Stimulated activated naive CD4-positive, alpha-beta T cell treated with Interleukin-2 at 50 U/mL for 16 hours (primary cell): ENCODE measurements around the gene FGF1.

Experiments used
- DNase-seq: peaks from one replicate; lab custom pipeline; 2025; lab: John Stamatoyannopoulos, UW

FGF1 gene

DNA sequence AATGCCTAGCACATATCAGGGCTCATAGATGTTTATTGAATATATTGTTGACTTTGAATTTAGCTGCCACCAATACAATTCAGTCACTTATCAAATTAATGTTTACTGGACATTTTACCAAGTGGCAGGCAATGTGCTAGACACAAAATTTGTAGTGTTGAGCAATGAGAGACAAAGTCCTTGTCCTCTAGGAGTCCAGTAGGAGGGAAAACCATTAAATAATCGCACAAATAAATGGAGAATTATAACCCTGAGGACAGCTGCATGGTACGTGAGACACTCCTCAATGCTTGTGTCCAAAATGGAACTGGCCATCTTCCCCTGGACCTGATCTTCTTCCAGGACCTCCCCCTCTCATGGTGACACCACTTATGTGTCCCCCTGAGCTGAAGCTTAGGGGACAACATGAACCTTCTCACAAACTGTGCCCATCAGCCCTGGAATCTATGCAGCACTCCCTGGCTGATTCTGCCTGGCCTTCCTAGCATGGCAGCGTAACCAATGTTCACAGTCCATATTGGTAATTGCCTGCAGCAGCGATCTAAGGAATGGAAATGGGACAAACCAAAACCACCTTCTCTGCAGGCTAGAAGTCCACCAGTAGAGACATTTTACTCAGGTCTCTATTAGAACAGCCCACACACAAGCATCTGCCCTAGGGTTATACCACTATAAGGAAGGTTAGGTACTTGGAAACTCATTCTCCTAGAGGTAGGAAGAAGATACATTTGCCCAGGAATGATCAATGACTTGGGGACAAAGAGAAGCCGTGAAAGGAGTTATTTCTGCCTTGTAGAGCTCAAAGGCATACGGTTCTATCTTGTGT is 75.5 kb downstream of the FGF1 start:
- DNase-seq = no peak

DNA sequence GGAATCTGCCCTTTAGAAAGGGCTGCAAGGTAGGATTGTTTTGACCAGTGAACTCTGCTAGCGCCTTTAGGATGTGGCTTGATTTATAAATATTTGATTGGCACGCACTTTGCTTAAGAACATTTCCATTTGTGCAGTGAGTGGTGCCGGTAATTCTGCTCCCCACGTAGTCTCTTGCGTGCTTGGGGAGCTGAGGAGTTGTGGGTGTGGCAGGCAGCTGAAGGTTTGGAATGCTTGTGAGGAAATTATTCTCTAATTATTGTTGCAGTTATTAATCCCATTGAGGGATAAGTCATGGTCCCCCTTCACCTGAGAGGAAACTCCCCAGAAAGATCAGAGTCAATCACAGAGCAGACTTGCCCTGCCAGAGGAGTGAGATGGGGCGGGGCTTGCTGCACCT is 76.7 kb downstream of the FGF1 start:
- DNase-seq = no peak

DNA sequence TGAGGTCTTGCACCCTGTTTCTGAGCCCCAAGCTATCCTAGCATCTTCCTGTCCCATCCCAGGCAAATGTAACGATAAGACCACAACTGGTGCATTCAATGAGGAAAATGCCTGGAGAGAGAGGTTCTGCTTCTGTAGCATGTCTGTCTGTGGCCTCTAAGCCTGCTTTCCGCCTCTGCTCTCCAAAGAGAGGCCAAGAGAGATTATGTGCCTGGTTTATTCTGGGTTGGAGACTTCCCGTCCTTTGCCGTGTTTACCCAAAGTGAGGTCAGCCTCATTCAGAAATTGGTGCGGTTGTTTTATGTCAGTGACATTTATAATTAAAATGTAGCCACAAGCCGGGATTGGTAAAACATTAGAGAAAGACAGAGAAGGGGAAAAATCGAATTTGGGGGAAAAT is 77.8 kb downstream of the FGF1 start:
- DNase-seq = no peak

GRCh38 chr5:142605611-142606010 is 80.3 kb downstream of the FGF1 start:
- DNase-seq = no peak

DNA sequence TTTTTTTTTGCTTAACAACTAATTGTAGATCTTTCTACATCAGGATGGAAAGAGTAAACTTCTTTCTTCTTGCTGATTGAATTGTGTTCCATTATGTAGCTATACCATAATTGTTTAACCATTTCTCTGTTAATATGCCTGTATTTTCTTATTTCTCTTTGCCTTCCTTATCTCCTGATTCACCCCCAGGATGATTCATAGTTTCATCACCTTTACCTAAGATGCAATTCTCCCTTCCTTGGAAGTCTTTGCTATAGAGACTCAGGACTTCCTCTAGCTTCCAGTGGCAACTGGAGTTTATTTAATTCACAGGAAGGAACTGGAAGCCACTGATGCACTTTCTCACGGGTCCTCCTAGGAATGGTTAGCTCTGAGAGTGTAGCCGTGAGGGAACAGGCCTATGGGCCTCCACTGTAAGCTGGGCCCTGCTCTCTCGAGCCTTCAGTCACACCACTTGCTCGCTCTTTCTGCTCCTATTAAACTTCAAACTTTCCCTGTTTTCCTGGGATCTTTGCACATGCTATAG is 83.1 kb downstream of the FGF1 start:
- DNase-seq = no peak

GRCh38 chr5:142601432-142601831 is 84.5 kb downstream of the FGF1 start:
- no peak for DNase-seq

GRCh38 chr5:142600611-142601358 is 85.1 kb downstream of the FGF1 start:
- DNase-seq = no peak

DNA sequence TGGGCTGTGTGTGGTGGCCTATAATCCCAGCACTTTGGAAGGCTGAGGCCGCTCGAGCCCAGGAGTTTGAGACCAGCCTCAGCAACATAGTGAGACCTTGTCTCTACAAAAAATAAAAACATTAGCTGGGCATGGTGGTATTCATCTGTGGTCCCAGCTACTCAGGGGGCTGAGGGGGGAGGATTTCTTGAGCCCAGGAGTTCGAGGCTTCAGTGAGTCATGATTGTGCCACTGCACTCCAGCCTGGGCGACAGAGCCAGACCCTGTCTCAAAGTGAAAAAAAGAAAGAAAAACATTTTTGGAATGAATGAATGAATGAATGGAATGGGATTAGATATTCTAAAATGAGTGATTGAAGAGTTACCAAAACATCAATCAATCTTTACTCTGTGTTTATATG is 85.8 kb downstream of the FGF1 start:
- no peak for DNase-seq

DNA sequence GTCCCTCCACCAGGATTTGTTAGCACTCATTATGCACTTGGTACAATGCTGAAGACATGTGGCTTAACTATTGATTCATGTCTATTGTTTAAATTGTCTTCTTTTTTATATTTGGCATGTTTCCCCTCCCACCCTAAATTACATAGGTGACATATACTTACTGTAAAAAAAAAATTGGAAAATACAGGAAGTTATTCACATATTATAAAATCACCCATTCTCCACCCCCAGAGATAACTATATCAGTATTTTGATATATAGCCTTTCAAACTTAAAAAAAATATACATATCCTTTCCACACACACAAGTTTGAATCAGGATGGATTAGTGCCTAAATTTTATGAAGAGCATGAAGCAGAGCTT is 87.6 kb downstream of the FGF1 start:
- no peak for DNase-seq

DNA sequence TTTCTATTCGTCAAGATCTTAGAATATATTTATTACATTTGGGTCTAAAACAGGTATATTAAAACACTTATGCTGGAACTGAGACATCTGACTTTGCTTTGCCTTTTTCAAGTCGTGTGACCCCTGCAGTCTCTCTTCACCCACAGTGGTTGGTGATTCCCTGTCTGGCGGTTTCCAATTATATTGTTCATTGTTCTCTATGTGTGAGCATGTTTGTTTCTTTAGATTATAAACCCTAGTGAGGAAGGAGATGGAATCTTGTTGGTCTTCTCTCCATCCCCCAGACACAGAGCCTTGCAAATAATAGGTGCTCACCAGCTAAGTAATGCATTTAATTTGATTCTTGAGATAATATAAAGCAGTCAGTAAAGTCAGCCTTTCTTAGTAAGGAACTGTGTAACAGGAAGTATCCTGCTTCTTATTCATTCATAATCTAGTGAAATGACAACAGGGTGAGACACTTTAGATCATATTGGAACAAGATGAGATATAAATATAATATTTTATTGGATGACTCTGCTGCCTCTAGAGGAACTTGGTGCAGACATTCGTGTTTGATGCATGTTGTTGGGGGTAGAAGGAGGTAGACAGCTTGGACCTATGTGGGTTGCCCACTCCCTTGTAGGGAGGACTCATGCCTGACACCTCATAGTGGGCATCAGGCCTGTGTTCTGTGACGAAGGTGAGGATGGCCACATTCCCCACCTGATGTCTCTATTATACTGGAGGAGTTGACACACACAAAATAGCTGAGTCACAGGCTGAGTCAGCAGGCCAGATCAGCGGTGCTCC is 88.1 kb downstream of the FGF1 start:
- peak; percentile 46 for DNase-seq

- DNase-seq = no peak
These were observed 88.9 kb downstream of the FGF1 start for GRCh38 chr5:142597025-142597424.

DNA sequence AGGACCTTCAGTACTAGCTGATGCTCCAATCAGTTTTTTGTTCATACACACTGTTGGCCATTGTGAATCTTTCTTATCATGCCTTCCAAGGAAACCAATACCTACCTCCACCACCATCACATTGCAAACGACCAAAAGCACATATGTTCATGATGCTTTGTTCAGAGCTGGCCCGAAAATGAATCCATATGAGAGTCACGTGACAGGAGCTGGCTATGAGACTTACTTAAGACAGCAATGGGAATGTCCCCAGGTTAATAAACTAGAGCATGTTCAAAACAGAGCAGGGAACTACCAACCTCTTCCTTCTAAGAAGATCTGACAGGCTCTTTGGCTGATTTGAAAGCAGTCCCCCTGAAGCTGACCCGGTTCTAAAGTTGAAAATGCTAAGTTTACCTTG is 93.5 kb downstream of the FGF1 start:
- DNase-seq = no peak

- DNase-seq = no peak
These were observed 95.2 kb downstream of the FGF1 start for GRCh38 chr5:142590451-142591231.

GRCh38 chr5:142589720-142590119 is 96.2 kb downstream of the FGF1 start:
- DNase-seq = no peak

- DNase-seq = no peak
These were observed 98.4 kb downstream of the FGF1 start for GRCh38 chr5:142587354-142587965.

DNA sequence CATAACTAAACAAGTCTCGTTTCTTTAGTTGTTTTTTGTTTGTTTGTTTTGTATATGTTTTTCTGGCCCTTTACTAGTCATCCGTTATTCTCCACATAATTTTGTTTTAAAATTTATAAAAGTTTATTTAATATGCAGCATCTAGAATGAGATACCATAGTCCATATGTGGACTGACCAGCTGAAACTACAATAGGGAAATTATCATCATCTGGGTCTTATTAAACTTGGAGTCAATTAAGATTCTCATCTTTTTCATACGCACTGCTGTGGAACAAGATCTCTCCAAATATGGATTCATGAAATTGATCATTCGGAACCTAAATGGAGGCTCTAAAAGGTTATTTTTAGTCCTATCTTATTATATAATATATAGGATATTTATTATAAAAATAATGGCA is 99.3 kb downstream of the FGF1 start:
- DNase-seq = no peak

GRCh38 chr5:142585451-142585850 is 100.4 kb downstream of the FGF1 start:
- no peak for DNase-seq

DNA sequence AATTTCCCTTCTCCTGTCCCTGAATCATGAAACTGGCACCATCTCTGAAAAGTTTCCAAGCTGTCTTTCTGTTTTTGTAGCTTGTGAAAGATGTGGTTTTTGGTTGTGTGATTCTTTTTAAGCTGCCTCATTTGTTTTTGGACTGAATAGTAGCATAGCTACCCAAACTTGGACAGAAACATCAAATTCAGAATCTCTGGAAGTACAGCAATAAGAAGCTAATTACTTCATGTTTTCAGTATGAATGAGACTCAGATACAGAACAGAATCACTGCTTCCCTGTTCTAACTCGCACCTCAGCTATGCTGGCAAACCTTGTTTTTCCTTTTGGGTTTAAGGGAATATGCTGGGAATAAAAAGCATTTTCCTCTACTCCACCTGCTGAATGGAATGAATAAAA is 101.0 kb downstream of the FGF1 start:
- DNase-seq = no peak

DNA sequence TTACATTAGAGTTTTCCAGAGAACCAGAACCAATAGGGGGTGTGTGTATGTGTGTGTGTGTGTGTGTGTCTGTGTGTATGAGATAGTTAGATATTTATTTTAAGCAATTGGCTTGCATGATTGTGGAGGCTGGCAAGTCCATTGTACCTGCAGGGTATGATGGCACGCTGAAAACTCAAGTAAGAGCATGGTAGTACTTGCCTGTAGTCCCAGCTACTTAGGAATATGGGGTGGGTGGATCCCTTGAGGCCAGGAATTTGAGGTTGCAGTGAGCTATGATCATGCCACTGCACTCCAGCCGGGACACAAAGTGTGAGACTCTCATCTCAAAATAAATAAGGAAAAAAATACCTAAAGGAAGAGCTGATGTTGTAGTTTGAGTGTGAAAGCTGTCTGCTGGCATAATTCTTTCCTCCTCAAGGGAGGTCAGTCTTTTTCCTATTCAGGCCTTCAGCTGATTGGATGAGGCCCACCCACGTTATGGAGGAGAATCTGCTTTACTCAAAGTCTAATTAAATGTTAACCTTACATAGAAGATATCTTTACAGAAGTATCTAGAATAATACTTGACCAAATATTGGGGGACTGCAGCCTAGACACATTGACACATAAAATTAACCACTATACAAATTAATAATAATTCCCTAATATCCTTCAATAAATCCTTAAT is 107.6 kb downstream of the FGF1 start:
- DNase-seq = no peak

- no peak for DNase-seq
These were observed 109.1 kb downstream of the FGF1 start for GRCh38 chr5:142576804-142577203.

- no peak for DNase-seq
These were observed 109.6 kb downstream of the FGF1 start for GRCh38 chr5:142576303-142576702.
